ENCODE measurements around the gene PLA2G10. TPM values are rescaled to one million over a fixed set of nuclear protein-coding genes. Genes with fewer than 3 reads are reported as not detected.

The PLA2G10 gene
- total and polyA plus RNA-seq, 2 donors (not counting 1 experiment from before 2014, with no cell fraction given): not detected

- H3K36me3 ChIP-seq (ENCODE audit: control insufficient read depth, insufficient read depth, low read length): no peaks in the 10 kb centered on the region
- no peak for DNase-seq (ENCODE audit: low read depth in 2 of 2)
- H3K79me2 ChIP-seq (ENCODE audit: control insufficient read depth, insufficient read depth, low read length): peaks cover 10% of the 10 kb centered on the region
- no peaks in the 10 kb centered on the region for H3K27me3 ChIP-seq (ENCODE audit: control insufficient read depth, insufficient read depth, low read length)
- peaks cover 4% of the 10 kb centered on the region for H3K4me1 ChIP-seq (ENCODE audit: control insufficient read depth, extremely low read depth, insufficient read depth, low read length)
- H4K20me1 ChIP-seq (ENCODE audit: control insufficient read depth, extremely low read depth, insufficient read depth, low read length): no peaks in the 10 kb centered on the region
- no peaks in the 10 kb centered on the region for H3K9me3 ChIP-seq (ENCODE audit: control insufficient read depth, insufficient read depth, low read depth, low read length)
- H2AFZ ChIP-seq (ENCODE audit: low read length): no peak overlapping the region
- no peak overlapping the region for H3K9ac ChIP-seq (ENCODE audit: insufficient read depth, low read length)
- no peak overlapping the region for H3K27ac ChIP-seq (ENCODE audit: insufficient read depth, low read length)
- TF ChIP-seq CTCF (conservative IDR thresholded peaks at IDR 0.05 in 1 of 2, IDR thresholded peaks at IDR 0.05 in 1 of 2; ENCODE audit: low read depth in 1 of 2, low read length in 2 of 2): no peak
- TF ChIP-seq EZH2 (IDR thresholded peaks at IDR 0.05; ENCODE audit: low read length, missing control alignments): no peak
- no peak overlapping the region for H3K4me2 ChIP-seq (ENCODE audit: extremely low read depth, insufficient read depth, low read length)
- H3K4me3 ChIP-seq (replicated peaks in 1 of 4; ENCODE audit: control extremely low read depth in 1 of 4, insufficient read depth in 1 of 4, low read depth in 3 of 4, low read length in 4 of 4): no peak overlapping the region
Measured at GRCh38 chr16:14627078-14627477, 67.0 kb downstream of the PLA2G10 start.

Other genes with a start within 250 kb of the PLA2G10 start
- 32.6 and 32.9 TPM in 2 replicates for gene PARN, start 64.0 kb downstream of the PLA2G10 start, total RNA-seq
- gene PARN, start 64.0 kb downstream of the PLA2G10 start, polyA plus RNA-seq: 26.7 and 30.4 TPM in 2 replicates
- 78.4 and 81.2 TPM in 2 replicates for gene BFAR, start 61.4 kb downstream of the PLA2G10 start, total RNA-seq
- gene BFAR, start 61.4 kb downstream of the PLA2G10 start, polyA plus RNA-seq: 65.6 and 85.6 TPM in 2 replicates
- 0.77 and 4.6 TPM in 2 replicates for gene NPIPA3, start 9.1 kb upstream of the PLA2G10 start, total RNA-seq
- 0.52 and 1.3 TPM in 2 replicates for gene NPIPA3, start 9.1 kb upstream of the PLA2G10 start, polyA plus RNA-seq
- 0.77 and 0.99 TPM in 2 replicates for gene NPIPA2, start 48.2 kb upstream of the PLA2G10 start, total RNA-seq
- gene NPIPA2, start 48.2 kb upstream of the PLA2G10 start, polyA plus RNA-seq: 0.94 and 1.6 TPM in 2 replicates
- gene NOMO1, start 139.4 kb upstream of the PLA2G10 start, total RNA-seq: 66.0 and 124 TPM in 2 replicates
- gene NOMO1, start 139.4 kb upstream of the PLA2G10 start, polyA plus RNA-seq: 69.9 and 93.5 TPM in 2 replicates
- 80.4 and 140 TPM in 2 replicates for gene NPIPA1, start 243.1 kb upstream of the PLA2G10 start, total RNA-seq
- gene NPIPA1, start 243.1 kb upstream of the PLA2G10 start, polyA plus RNA-seq: 53.9 and 67.2 TPM in 2 replicates

Data from fibroblast of lung (primary cell).